ENCODE results near the gene DDX17. TPM values are rescaled to one million over a fixed set of nuclear protein-coding genes. Genes with fewer than 3 reads are reported as not detected.

Gene DDX17
- total and polyA plus RNA-seq, 2 of the 4 experiments (the other 2 are of a cell fraction) = 240 to 371 TPM

- POLR2A ChIA-PET (ENCODE audit: unreplicated experiment) = no interaction called here
- no peak within 1 kb of the TSS for H4K91ac ChIP-seq (ENCODE audit: insufficient read depth, low read depth, low read length)
- H3K79me1 ChIP-seq (ENCODE audit: low read depth in 1 of 2, low read length in 2 of 2) = no peaks in the 10 kb centered on the region
- peak within 1 kb of the TSS; percentile 46; the same call in 1 of the 2 replicates for H3K4me2 ChIP-seq (ENCODE audit: low read depth, low read length)
- H3K18ac ChIP-seq (ENCODE audit: low read depth, low read length) = no peak within 1 kb of the TSS
- H3K4me1 ChIP-seq (ENCODE audit: control insufficient read depth, insufficient read depth, low read length) = no peaks in the 10 kb centered on the region; the same call in 1 of the 2 replicates
- in situ Hi-C loops (cut with MboI; ENCODE audit: low sequenced_read_pairs) = no loop called here
- no peaks in the 10 kb centered on the region for H3K36me3 ChIP-seq (ENCODE audit: control insufficient read depth, insufficient read depth, low read length)
- WGBS, 2 experiments (ENCODE audit: extremely low coverage in 2 of 2, insufficient read length in 1 of 2) = 0% methylated on average over 26 of the region's 76 CpGs; no CpG with 5 or more reads in 1 of the 2 experiments
- H3K9ac ChIP-seq (ENCODE audit: low read depth, low read length) = no peak within 1 kb of the TSS
- H4K20me1 ChIP-seq (ENCODE audit: insufficient read depth, low read length) = no peaks in the 10 kb centered on the region
- peak within 1 kb of the TSS; percentile 37 for H3K4me3 ChIP-seq (ENCODE audit: insufficient read depth, low read depth, low read length)
- H2AK9ac ChIP-seq (replicated peaks; ENCODE audit: low read depth, low read length, poor library complexity) = peak within 1 kb of the TSS; percentile 42
- H2BK5ac ChIP-seq (ENCODE audit: low read depth, low read length, poor library complexity, severe bottlenecking) = no peak within 1 kb of the TSS
- no peak within 1 kb of the TSS for H2AK5ac ChIP-seq (ENCODE audit: low read depth, low read length)
- H3K23ac ChIP-seq (ENCODE audit: low read depth, low read length) = no peak within 1 kb of the TSS
- H3K9me3 ChIP-seq (ENCODE audit: control insufficient read depth, insufficient read depth, low read length) = no peaks in the 10 kb centered on the region; the same call in 1 of the 2 replicates
- H3K14ac ChIP-seq (replicated peaks; ENCODE audit: low read depth, low read length) = no peak within 1 kb of the TSS
- H2BK15ac ChIP-seq (ENCODE audit: low read depth, low read length) = no peak within 1 kb of the TSS
- peak within 1 kb of the TSS; percentile 80 for H2AFZ ChIP-seq (replicated peaks; ENCODE audit: low read length, poor library complexity)
- no peak within 1 kb of the TSS for H3K4ac ChIP-seq (ENCODE audit: low read depth, low read length)
- H3K27ac ChIP-seq (ENCODE audit: insufficient read depth, low read length) = no peak within 1 kb of the TSS
- dilution Hi-C loops (cut with HindIII; ENCODE audit: low sequenced_read_pairs, unreplicated experiment) = no loop called here
- TF ChIP-seq POLR2A (IDR thresholded peaks at IDR 0.05; ENCODE audit: low read depth, low read length) = no peak
- BruUV-seq (replicated peaks) = no TSS peak
- intact Hi-C loops (cut with micrococcal nuclease) = no loop called here
- no peak within 1 kb of the TSS for H2BK120ac ChIP-seq (ENCODE audit: low read depth, low read length)
- CTCF ChIA-PET = no interaction called here
- peaks cover 90% of the 10 kb centered on the region for H3K27me3 ChIP-seq (ENCODE audit: control insufficient read depth, insufficient read depth, low read length)
- H4K8ac ChIP-seq (ENCODE audit: low read depth in 2 of 2, low read length in 2 of 2) = no peak within 1 kb of the TSS
- ATAC-seq (ENCODE audit: low read depth) (0 out of 2 replicates have a peak, but pooled peaks have one; percentile 5), DNase-seq (no peak)
- H3K9me1 ChIP-seq (ENCODE audit: insufficient read depth, low read length) = no peaks in the 10 kb centered on the region
- no peak within 1 kb of the TSS for H4K5ac ChIP-seq (ENCODE audit: low read depth, low read length)
- no peak within 1 kb of the TSS for H2BK20ac ChIP-seq (ENCODE audit: low read depth, low read length)
- no peak within 1 kb of the TSS for H3K56ac ChIP-seq (ENCODE audit: extremely low read depth, insufficient read depth, low read length)
Observed at GRCh38 chr22:38455076-38455529, 51.0 kb downstream of the DDX17 start, which contains the start of gene KCNJ4. TSS of gene KCNJ4 (minus strand) at chr22:38455199. CDS start at chr22:38428132, 27,067 bp downstream.
